OCI-LY7 (cell line): Measurements from ENCODE around the gene LRRC36. TPM values are rescaled to one million over a fixed set of nuclear protein-coding genes. Genes with fewer than 3 reads are reported as not detected.
A peak's percentile ranks its signal among the peaks of the same experiment; 100 is the strongest.

ENCODE experiments used
- BruUV-seq: library from RNA; stranded (reverse); fragments of 400-500 nt; replicated peaks from 2 replicates; lab custom pipeline; 2021; lab: Mats Ljungman, UMichigan
- CTCF ChIA-PET: fragments of 300-600 bp; sonication (Branson Sonifier 250); formaldehyde crosslinking; loops from one replicate; lab custom pipeline; 2022; ENCODE audit warnings: antibody characterized with exemption; ENCODE audit not compliant: unreplicated experiment; lab: Charles Lee
- POLR2A ChIA-PET: fragments of 300-600 bp; sonication (Branson Sonifier 250); formaldehyde crosslinking; loops from one replicate; lab custom pipeline; 2022; ENCODE audit warnings: antibody characterized with exemption; lab: Charles Lee
- DNase-seq: peaks from one replicate; pipeline ENCODE4 v3.0.0-alpha.2; 2015; ENCODE audit warnings: low spot score
- H2AFZ ChIP-seq: fragments of 200-600 bp; sonication (generic), shearing (Covaris generic); 2 replicates; pipeline ENCODE4 v1.6.1; 2014; ENCODE audit warnings: mild to moderate bottlenecking, antibody characterized with exemption, low read length, moderate library complexity
- H3K27ac ChIP-seq: fragments of 200-600 bp; sonication (generic); 2 replicates; pipeline ENCODE4 v1.5.1; 2014; ENCODE audit warnings: mixed run types, low read depth, mild to moderate bottlenecking, moderate library complexity, low read length, inconsistent platforms; ENCODE audit not compliant: poor library complexity, severe bottlenecking
- H3K36me3 ChIP-seq: fragments of 200-600 bp; sonication (generic); 2 replicates; pipeline ENCODE4 v1.6.1; 2014; ENCODE audit warnings: mild to moderate bottlenecking, antibody characterized with exemption, low read length, moderate library complexity, mixed read lengths; ENCODE audit not compliant: insufficient read depth
- H3K4me1 ChIP-seq: fragments of 200-600 bp; sonication (generic); 2 replicates; pipeline ENCODE4 v1.5.1; 2014; ENCODE audit warnings: mild to moderate bottlenecking, low read length; ENCODE audit not compliant: insufficient read depth, poor library complexity, severe bottlenecking
- H3K4me2 ChIP-seq: fragments of 200-600 bp; sonication (generic); 2 replicates; pipeline ENCODE4 v1.6.1; 2014; ENCODE audit warnings: mild to moderate bottlenecking, low read length
- H3K4me3 ChIP-seq: fragments of 200-600 bp; sonication (generic); 2 replicates; pipeline ENCODE4 v1.5.1; 2014; ENCODE audit warnings: mild to moderate bottlenecking, low read depth, low read length; ENCODE audit not compliant: poor library complexity, severe bottlenecking
- H3K79me2 ChIP-seq: fragments of 200-600 bp; sonication (generic); 2 replicates; pipeline ENCODE4 v1.6.1; 2016; ENCODE audit warnings: low read depth, mild to moderate bottlenecking, low read length, moderate library complexity, mixed read lengths; ENCODE audit not compliant: insufficient read depth
- H3K9me2 ChIP-seq: fragments of 200-600 bp; sonication (generic); 2 replicates; pipeline ENCODE4 v1.6.1; 2016; ENCODE audit warnings: mild to moderate bottlenecking, low read length, mixed read lengths; ENCODE audit not compliant: insufficient read depth
- H3K9me3 ChIP-seq: fragments of 200-600 bp; sonication (generic); 2 replicates; pipeline ENCODE4 v1.6.1; 2014; ENCODE audit warnings: mild to moderate bottlenecking, mixed run types, low read length, mixed read lengths
- H4K20me1 ChIP-seq: fragments of 200-600 bp; sonication (generic); 2 replicates; pipeline ENCODE4 v1.6.1; 2014; ENCODE audit warnings: mild to moderate bottlenecking, antibody characterized with exemption, low read length, moderate library complexity, mixed read lengths; ENCODE audit not compliant: insufficient read depth
- EZH2phosphoT487 ChIP-seq: fragments of 200-600 bp; sonication (generic); IDR thresholded peaks from 2 replicates; pipeline ENCODE4 v1.6.1; 2018; ENCODE audit warnings: low read depth, borderline replicate concordance, mild to moderate bottlenecking, mixed run types, antibody characterized with exemption, low read length, moderate library complexity, mixed read lengths
- intact Hi-C: fragments of 100-400 bp; cut with micrococcal nuclease; formaldehyde crosslinking; loops from one replicate; pipeline ENCODE4 v1.10.0; 2022; ENCODE audit not compliant: unreplicated experiment
- total RNA-seq, 2 experiments: library from RNA; depleted of rRNA in 1 of 2; stranded (reverse); fragments of >200 nt in 1 of 2; shearing (Covaris generic) in 1 of 2; gene quantifications; 2 replicates each; pipeline ENCODE4 v1.2.3, GENCODE V29; 2014 to 2022
- TF ChIP-seq, protein P1 (sequence below): fragments of 200-600 bp; sonication (generic); conservative IDR thresholded peaks from 2 replicates; pipeline ENCODE4 v1.5.1; 2014; ENCODE audit warnings: mild to moderate bottlenecking, antibody characterized with exemption, low read length, moderate library complexity, mixed read lengths

The LRRC36 gene
- total RNA-seq, 2 experiments from 2014 or later: not detected

DNA sequence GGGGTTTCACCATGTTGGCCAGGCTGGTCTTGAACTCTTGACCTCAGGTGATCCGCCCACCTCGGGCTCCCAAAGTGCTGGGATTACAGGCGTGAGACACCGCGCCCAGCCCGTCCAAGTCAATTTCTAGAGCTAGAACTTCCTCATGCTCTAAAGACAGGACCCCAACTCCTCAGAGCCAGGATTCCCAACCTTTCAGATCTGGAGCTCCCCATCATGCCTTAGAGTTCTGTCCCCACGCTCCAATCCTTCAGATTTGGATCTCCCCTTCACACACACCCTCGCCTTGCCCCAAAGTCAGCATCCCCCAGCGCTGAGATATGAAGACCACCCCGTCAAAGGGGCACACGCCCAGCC is 522 bp upstream of the LRRC36 start:
- no TSS peak for BruUV-seq
- DNase-seq: no peak
- no peaks in the 10 kb centered on the region for H3K9me3 ChIP-seq
- no peaks in the 10 kb centered on the region for H3K9me2 ChIP-seq
- no peak overlapping the region for H2AFZ ChIP-seq
- intact Hi-C loops: no loop called here
- peaks cover 25% of the 10 kb centered on the region for H3K4me1 ChIP-seq
- H3K79me2 ChIP-seq: no peaks in the 10 kb centered on the region
- H4K20me1 ChIP-seq: no peaks in the 10 kb centered on the region
- peak overlapping the region; percentile 38; the same call in 1 of the 2 replicates for H3K4me2 ChIP-seq
- no peak for TF ChIP-seq EZH2phosphoT487
- TF ChIP-seq, protein P1, sequence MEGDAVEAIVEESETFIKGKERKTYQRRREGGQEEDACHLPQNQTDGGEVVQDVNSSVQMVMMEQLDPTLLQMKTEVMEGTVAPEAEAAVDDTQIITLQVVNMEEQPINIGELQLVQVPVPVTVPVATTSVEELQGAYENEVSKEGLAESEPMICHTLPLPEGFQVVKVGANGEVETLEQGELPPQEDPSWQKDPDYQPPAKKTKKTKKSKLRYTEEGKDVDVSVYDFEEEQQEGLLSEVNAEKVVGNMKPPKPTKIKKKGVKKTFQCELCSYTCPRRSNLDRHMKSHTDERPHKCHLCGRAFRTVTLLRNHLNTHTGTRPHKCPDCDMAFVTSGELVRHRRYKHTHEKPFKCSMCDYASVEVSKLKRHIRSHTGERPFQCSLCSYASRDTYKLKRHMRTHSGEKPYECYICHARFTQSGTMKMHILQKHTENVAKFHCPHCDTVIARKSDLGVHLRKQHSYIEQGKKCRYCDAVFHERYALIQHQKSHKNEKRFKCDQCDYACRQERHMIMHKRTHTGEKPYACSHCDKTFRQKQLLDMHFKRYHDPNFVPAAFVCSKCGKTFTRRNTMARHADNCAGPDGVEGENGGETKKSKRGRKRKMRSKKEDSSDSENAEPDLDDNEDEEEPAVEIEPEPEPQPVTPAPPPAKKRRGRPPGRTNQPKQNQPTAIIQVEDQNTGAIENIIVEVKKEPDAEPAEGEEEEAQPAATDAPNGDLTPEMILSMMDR: no peak
- CTCF ChIA-PET: interaction anchor here (0.6 kb wide), 1 partner anchor 108 kb away, joined by 3 read pairs; no protein-coding TSS in a partner anchor
- H3K4me3 ChIP-seq: no peak overlapping the region
- POLR2A ChIA-PET: interaction anchor here (0.6 to 1.6 kb wide), 3 partner anchors 26 to 926 kb away, joined by 3 to 4 read pairs (median 3); no protein-coding TSS in a partner anchor
- no peak overlapping the region for H3K27ac ChIP-seq
- H3K36me3 ChIP-seq: no peaks in the 10 kb centered on the region

DNA sequence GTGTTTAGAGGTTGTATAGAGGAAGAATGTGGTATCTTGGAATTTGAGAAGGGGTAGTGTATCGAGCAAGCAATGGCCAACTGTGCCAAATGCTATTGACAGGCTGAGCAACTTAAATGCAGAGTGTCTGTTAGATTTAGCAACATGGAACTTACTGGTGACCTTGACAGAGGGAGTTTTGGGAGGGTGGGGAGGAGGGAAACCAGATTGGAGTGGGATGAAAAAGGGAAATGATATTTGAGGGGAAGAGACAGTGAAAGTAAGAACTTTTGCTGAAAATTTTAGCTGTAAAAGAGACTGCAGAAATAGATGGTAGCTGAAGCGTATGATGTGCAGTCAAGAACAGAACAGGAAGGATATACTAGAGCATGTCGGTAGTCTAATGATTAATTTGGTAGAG is 1.1 kb downstream of the LRRC36 start:
- H3K9me3 ChIP-seq: no peaks in the 10 kb centered on the region
- no peak overlapping the region for H3K4me2 ChIP-seq
- H3K27ac ChIP-seq: no peak overlapping the region
- ChIA-PET POLR2A (no interaction called here), CTCF (no interaction called here)
- H3K4me3 ChIP-seq: no peak overlapping the region
- H3K36me3 ChIP-seq: no peaks in the 10 kb centered on the region
- no peak for DNase-seq
- H3K4me1 ChIP-seq: peaks cover 22% of the 10 kb centered on the region
- no TSS peak for BruUV-seq
- intact Hi-C loops: no loop called here
- H3K79me2 ChIP-seq: no peaks in the 10 kb centered on the region
- no peak overlapping the region for H2AFZ ChIP-seq
- H4K20me1 ChIP-seq: no peaks in the 10 kb centered on the region
- TF ChIP-seq, protein P1: no peak
- TF ChIP-seq EZH2phosphoT487: no peak
- H3K9me2 ChIP-seq: no peaks in the 10 kb centered on the region

DNA sequence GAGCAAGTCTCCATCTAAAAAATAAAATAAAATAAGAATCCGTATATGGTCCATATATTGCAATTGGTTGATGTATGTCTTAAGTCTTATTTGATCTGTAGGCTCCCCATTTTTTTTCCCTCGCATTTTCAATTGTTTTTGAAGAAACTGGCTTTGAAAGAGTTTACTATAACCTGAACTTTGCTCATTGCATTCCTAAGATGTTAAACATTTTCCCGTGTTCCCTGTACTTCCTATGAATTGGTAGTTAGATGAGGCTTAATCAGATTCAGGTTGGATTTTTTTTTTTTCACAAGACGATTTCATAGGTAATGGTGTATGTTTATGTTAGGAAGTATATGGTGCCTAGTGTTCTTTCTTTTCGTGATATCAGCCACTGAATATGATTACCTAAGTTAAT is 3.3 kb downstream of the LRRC36 start:
- DNase-seq: no peak
- no TSS peak for BruUV-seq
- Histone ChIP-seq H2AFZ (no peak overlapping the region), H3K27ac (no peak overlapping the region), H3K79me2 (no peaks in the 10 kb centered on the region), H3K9me3 (no peaks in the 10 kb centered on the region), H3K4me2 (no peak overlapping the region), H4K20me1 (no peaks in the 10 kb centered on the region), H3K4me1 (peaks cover 11% of the 10 kb centered on the region), H3K36me3 (no peaks in the 10 kb centered on the region), H3K4me3 (no peak overlapping the region), H3K9me2 (no peaks in the 10 kb centered on the region)
- intact Hi-C loops: no loop called here
- POLR2A ChIA-PET: no interaction called here
- TF ChIP-seq EZH2phosphoT487: no peak
- TF ChIP-seq, protein P1: no peak
- CTCF ChIA-PET: no interaction called here
